Measurements from ENCODE around the gene SEPTIN3. TPM values are rescaled to one million over a fixed set of nuclear protein-coding genes. Genes with fewer than 3 reads are reported as not detected.

SEPTIN3 gene
- total and polyA plus RNA-seq, 9 of the 15 experiments (the other 6 are each of a cell fraction or from before 2014, with no cell fraction given): 0.06 TPM; not detected in 8

- in situ Hi-C loops (cut with MboI): no loop called here
- ChIA-PET CTCF (ENCODE audit: low intra/inter-chr PET ratio) (no interaction called here), POLR2A (no interaction called here)
- WGBS (ENCODE audit: insufficient coverage, low coverage, missing lambda C conversion rate): 0% methylated on average over 4 of the region's 4 CpGs
- TF ChIP-seq HOMEZ (CRISPR knock-in tag; IDR thresholded peaks at IDR 0.05): no peak
- TF ChIP-seq TFAM (CRISPR knock-in tag; conservative IDR thresholded peaks at IDR 0.05): no peak
- no peak for TF ChIP-seq HDAC1 (IDR thresholded peaks at IDR 0.05)
- TF ChIP-seq CREM (IDR thresholded peaks at IDR 0.05; ENCODE audit: low read depth): no peak
- no peak for TF ChIP-seq BRF1 (IDR thresholded peaks at IDR 0.05; ENCODE audit: borderline replicate concordance, extremely low read depth, insufficient read length)
- no peak for TF ChIP-seq NELFE (IDR thresholded peaks at IDR 0.05; ENCODE audit: insufficient read depth, insufficient read length)
- TF ChIP-seq HMG20A (CRISPR knock-in tag; conservative IDR thresholded peaks at IDR 0.05): no peak
- TF ChIP-seq ZKSCAN8 (CRISPR knock-in tag; IDR thresholded peaks at IDR 0.05): no peak
- TF ChIP-seq SNIP1 (IDR thresholded peaks at IDR 0.05; ENCODE audit: low read depth): no peak
- TF ChIP-seq CSDE1 (IDR thresholded peaks at IDR 0.05): no peak
- no peak for TF ChIP-seq ZFP1 (CRISPR knock-in tag; IDR thresholded peaks at IDR 0.05)
- TF ChIP-seq ZKSCAN3 (CRISPR knock-in tag; IDR thresholded peaks at IDR 0.05): no peak
- Histone ChIP-seq H4K20me1 (replicated peaks; ENCODE audit: control insufficient read depth, insufficient read depth, low read length) (no peaks in the 10 kb centered on the region), H3K4me3 (no peak overlapping the region), H3K79me2 (ENCODE audit: control insufficient read depth, insufficient read depth, low read length) (no peaks in the 10 kb centered on the region), H3K9ac (ENCODE audit: insufficient read depth in 1 of 2, low read depth in 2 of 2, low read length in 2 of 2) (no peak overlapping the region), H3K36me3 (ENCODE audit: control insufficient read depth, insufficient read depth, low read length) (no peaks in the 10 kb centered on the region), H3K27ac (ENCODE audit: extremely low read depth, low read depth, low read length) (no peak overlapping the region), H3K4me2 (ENCODE audit: insufficient read depth, low read length) (no peak overlapping the region), H3K9me3 (replicated peaks; ENCODE audit: control insufficient read depth, insufficient read depth, low read depth, low read length) (no peaks in the 10 kb centered on the region), H3K9me1 (ENCODE audit: control insufficient read depth, insufficient read depth, low read length) (no peaks in the 10 kb centered on the region), H2AFZ (ENCODE audit: low read depth, low read length) (no peak overlapping the region), H3K27me3 (ENCODE audit: control insufficient read depth in 2 of 2, insufficient read depth in 2 of 2, low read length in 2 of 2) (peaks cover 15 to 47% of the 10 kb centered on the region in 2 experiments; a peak in 4 of 5 replicates), H3K4me1 (replicated peaks in 1 of 2; ENCODE audit: control insufficient read depth in 2 of 2, insufficient read depth in 2 of 2, low read length in 2 of 2) (no peaks in the 10 kb centered on the region)
- no peak for ATAC-seq
- no TSS peak for BruUV-seq (replicated peaks)
- intact Hi-C loops (cut with micrococcal nuclease): no loop called here
- no peak for FAIRE-seq
- DNase-seq (ENCODE audit: extremely low read depth in 1 of 4, low spot score in 3 of 4): no peak
Measured at GRCh38 chr22:41989246-41989645, 20.0 kb downstream of the SEPTIN3 start.
